Cardiac muscle cell (in vitro differentiated cells and primary cell): ENCODE measurements around the gene CYP17A1. TPM values are rescaled to one million over a fixed set of nuclear protein-coding genes. Genes with fewer than 3 reads are reported as not detected.

Source experiments
- DNase-seq, 2 donors: peaks; one replicate each; pipeline versions ENCODE4 v3.0.0 to v3.0.0-alpha.2; 2010 to 2017; ENCODE audit warnings: low read depth in 1 of 2, low spot score in 1 of 2
- H3K27ac ChIP-seq: fragments of 200-600 bp; sonication (generic); 2 replicates; pipeline ENCODE4 v1.5.1; 2016
- H3K27me3 ChIP-seq: fragments of 200-600 bp; sonication (generic); 2 replicates; pipeline ENCODE4 v1.6.0; 2016; ENCODE audit warnings: control low read depth
- H3K36me3 ChIP-seq: fragments of 200-600 bp; sonication (generic); 2 replicates; pipeline ENCODE4 v1.5.1; 2016; ENCODE audit warnings: control low read depth
- H3K4me1 ChIP-seq: fragments of 200-600 bp; sonication (generic); 2 replicates; pipeline ENCODE4 v1.8.1; 2017; ENCODE audit warnings: low read depth, mild to moderate bottlenecking, mixed run types
- H3K4me3 ChIP-seq: fragments of 200-600 bp; sonication (generic); 2 replicates; pipeline ENCODE4 v1.5.1; 2016; ENCODE audit warnings: mild to moderate bottlenecking
- H3K9me3 ChIP-seq: fragments of 200-600 bp; sonication (generic); 2 replicates; pipeline ENCODE4 v1.5.1; 2017; ENCODE audit warnings: low read depth, mild to moderate bottlenecking, control low read depth
- polyA plus RNA-seq: library from polyadenylated mRNA; unstranded; fragments of >200 nt; fragmentation: Nextera tagmentation; extraction: Ambion mirVana; gene quantifications from 2 replicates; pipeline ENCODE4 v1.2.1, GENCODE V29; 2016
- total RNA-seq: library from RNA; depleted of rRNA; stranded (reverse); fragments of >200 nt; gene quantifications from 2 replicates; pipeline ENCODE4 v1.2.3, GENCODE V29; 2016
- TF ChIP-seq, protein P1 (sequence below): IDR thresholded peaks from 2 replicates; pipeline ENCODE4 v1.5.1; 2012; ENCODE audit warnings: low read depth, mild to moderate bottlenecking, low read length

Gene CYP17A1
- total and polyA plus RNA-seq, 2 experiments from 2014 or later = not detected

DNA sequence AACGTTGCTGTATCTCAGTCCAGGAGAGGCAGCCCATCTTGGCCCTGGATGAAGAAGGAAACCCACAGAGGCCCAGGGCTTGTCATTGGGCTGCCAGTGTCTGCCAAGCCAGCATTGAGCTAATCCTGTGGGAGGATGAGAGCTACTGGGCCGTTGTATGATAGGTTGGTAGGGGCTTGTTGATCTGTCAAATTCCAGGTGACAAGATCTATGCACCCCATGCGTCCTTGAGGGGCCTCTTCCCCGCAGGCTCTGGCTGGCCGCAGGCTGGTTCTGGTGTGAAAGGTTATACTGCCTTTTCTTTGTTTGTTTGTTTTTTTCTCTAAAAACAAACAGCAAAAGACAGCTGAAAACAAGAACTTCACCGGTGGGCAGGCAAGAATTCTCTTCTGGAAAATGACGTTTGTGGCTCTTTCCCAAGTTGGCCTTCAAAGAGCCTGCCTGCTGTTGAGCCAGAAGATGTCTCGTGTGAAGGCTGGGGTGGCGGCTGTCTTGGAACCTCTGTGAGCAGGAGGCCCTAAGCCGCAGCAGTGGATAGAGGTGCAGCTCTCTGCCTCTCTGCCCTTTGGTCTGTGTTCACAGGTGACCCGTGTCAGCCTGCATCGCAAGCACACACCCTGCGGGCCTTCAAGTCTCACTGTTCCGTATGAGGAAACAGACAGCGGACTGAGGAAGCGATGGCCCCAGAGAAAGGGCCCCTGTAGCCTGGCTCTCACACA lies 23.3 kb downstream of the CYP17A1 start:
- Histone ChIP-seq H3K4me3 (no peak overlapping the region), H3K4me1 (no peaks in the 10 kb centered on the region), H3K9me3 (no peaks in the 10 kb centered on the region), H3K27me3 (no peaks in the 10 kb centered on the region), H3K36me3 (peaks cover 22% of the 10 kb centered on the region), H3K27ac (no peak overlapping the region)
- TF ChIP-seq, protein P1, sequence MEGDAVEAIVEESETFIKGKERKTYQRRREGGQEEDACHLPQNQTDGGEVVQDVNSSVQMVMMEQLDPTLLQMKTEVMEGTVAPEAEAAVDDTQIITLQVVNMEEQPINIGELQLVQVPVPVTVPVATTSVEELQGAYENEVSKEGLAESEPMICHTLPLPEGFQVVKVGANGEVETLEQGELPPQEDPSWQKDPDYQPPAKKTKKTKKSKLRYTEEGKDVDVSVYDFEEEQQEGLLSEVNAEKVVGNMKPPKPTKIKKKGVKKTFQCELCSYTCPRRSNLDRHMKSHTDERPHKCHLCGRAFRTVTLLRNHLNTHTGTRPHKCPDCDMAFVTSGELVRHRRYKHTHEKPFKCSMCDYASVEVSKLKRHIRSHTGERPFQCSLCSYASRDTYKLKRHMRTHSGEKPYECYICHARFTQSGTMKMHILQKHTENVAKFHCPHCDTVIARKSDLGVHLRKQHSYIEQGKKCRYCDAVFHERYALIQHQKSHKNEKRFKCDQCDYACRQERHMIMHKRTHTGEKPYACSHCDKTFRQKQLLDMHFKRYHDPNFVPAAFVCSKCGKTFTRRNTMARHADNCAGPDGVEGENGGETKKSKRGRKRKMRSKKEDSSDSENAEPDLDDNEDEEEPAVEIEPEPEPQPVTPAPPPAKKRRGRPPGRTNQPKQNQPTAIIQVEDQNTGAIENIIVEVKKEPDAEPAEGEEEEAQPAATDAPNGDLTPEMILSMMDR = no peak
- peak in 1 of 2 donors; percentile 71 for DNase-seq

DNA sequence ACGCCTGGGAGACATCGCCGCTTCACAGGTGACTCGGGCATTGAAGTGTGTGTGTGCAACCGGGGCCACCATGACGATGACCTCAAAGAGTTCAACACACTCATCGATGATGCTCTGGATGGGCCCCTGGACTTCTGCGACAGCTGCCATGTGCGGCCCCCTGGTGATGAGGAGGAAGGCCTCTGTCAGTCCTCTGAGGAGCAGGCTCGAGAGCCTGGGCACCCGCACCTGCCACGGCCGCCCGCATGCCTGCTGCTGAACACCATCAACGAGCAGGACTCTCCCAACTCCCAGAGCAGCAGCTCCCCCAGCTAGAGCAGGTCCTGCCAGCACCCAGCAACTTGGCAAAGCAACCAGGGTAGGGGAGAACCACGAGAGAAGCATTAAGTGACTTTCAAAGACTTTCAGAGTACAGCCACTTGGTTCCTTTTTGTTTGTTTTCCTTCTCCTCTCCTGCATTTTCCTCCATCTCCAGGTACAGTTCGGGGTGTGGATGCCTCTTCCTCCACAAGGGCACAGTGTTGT lies 24.1 kb downstream of the CYP17A1 start:
- Histone ChIP-seq H3K9me3 (no peaks in the 10 kb centered on the region), H3K27ac (no peak overlapping the region), H3K4me1 (no peaks in the 10 kb centered on the region), H3K36me3 (peaks cover 22% of the 10 kb centered on the region), H3K4me3 (no peak overlapping the region), H3K27me3 (no peaks in the 10 kb centered on the region)
- TF ChIP-seq, protein P1 = no peak
- DNase-seq = no peak

- Histone ChIP-seq H3K4me3 (no peak overlapping the region), H3K27me3 (no peaks in the 10 kb centered on the region), H3K9me3 (no peaks in the 10 kb centered on the region), H3K36me3 (peaks cover 22% of the 10 kb centered on the region), H3K4me1 (no peaks in the 10 kb centered on the region), H3K27ac (no peak overlapping the region)
- peak in 1 of 2 donors; percentile 32 for DNase-seq
- TF ChIP-seq, protein P1 = no peak
These were observed 24.9 kb downstream of the CYP17A1 start for GRCh38 chr10:102812231-102812876.

- peaks cover 22% of the 10 kb centered on the region for H3K36me3 ChIP-seq
- no peak for DNase-seq
- H3K27me3 ChIP-seq = no peaks in the 10 kb centered on the region
- H3K27ac ChIP-seq = no peak overlapping the region
- H3K4me3 ChIP-seq = no peak overlapping the region
- TF ChIP-seq, protein P1 = no peak
- no peaks in the 10 kb centered on the region for H3K9me3 ChIP-seq
- H3K4me1 ChIP-seq = no peaks in the 10 kb centered on the region
These were observed 25.9 kb downstream of the CYP17A1 start for GRCh38 chr10:102811346-102811745.

GRCh38 chr10:102808380-102808779 lies 28.8 kb downstream of the CYP17A1 start:
- no peak for DNase-seq
- Histone ChIP-seq H3K27me3 (no peaks in the 10 kb centered on the region), H3K9me3 (no peaks in the 10 kb centered on the region), H3K4me1 (no peaks in the 10 kb centered on the region), H3K4me3 (no peak overlapping the region), H3K36me3 (peaks cover 17% of the 10 kb centered on the region), H3K27ac (no peak overlapping the region)
- TF ChIP-seq, protein P1 = no peak
